Fibroblast of mammary gland (primary cell): Measurements from ENCODE around the gene C1orf105.
"Not testable (repeated sequence)": the region's sequence is repeated elsewhere in the genome, so short reads cannot be mapped to it uniquely, and the experiment has no call there.

Experiments
- DNase-seq: peaks from one replicate; pipeline ENCODE4 v3.0.0-alpha.2; 2010; ENCODE audit warnings: low read depth
- H3K4me3 ChIP-seq: 2 replicates; pipeline ENCODE4 v1.5.1; 2011; ENCODE audit warnings: low read depth, mild to moderate bottlenecking, low read length, moderate library complexity; ENCODE audit not compliant: control insufficient read depth
- CTCF ChIP-seq: conservative IDR thresholded peaks from 2 replicates; pipeline ENCODE4 v1.5.1; 2011; ENCODE audit warnings: low read depth, low read length, inconsistent platforms; ENCODE audit not compliant: control insufficient read depth, insufficient read depth

C1orf105 gene

GRCh38 chr1:172429331-172430127, 9.0 kb downstream of the C1orf105 start:
- TF ChIP-seq CTCF: peak; percentile 82
- no peak overlapping the region for H3K4me3 ChIP-seq
- peak; percentile 80 for DNase-seq

DNA sequence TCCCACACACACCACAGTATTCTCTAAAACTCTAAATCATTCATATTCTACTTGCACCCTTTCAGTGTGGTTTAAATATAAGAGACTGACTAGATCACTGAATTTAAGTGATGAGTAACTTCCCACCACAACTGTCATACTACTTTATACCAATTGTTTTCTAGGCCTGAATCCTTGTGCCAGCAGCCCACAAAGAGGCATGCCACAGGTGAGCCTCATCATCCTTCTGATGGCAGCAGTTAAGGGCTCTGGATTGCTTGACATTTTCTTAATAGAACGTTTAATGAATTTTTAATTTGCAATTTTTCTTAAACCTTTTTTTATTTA, 9.6 kb downstream of the C1orf105 start:
- no peak for TF ChIP-seq CTCF
- no peak overlapping the region for H3K4me3 ChIP-seq
- DNase-seq: no peak

DNA sequence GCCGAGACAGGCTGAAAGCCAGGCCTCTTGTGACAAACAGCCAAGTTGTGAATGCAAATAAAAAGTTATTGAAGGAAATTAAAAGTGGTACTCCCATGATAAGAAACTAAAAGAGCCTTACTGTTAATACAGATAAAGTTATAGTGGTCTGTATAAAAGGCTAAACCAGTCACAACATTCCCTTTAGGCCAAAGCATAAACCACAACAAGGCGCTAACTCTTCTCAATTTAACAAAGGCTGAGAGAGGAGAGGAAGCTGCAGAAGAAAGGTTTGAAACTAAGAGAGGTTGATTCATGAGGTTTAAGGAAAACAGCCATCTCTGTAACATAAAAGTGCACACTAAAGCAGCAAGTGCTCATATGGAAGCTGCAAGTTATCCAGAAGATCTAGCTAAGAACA, 10.7 kb downstream of the C1orf105 start:
- H3K4me3 ChIP-seq: no peak overlapping the region
- TF ChIP-seq CTCF: no peak
- no peak for DNase-seq

GRCh38 chr1:172431721-172432192, 11.3 kb downstream of the C1orf105 start:
- no peak overlapping the region for H3K4me3 ChIP-seq
- no peak for TF ChIP-seq CTCF
- no peak for DNase-seq

- not testable (repeated sequence) for H3K4me3 ChIP-seq, DNase-seq
These were observed 16.7 kb downstream of the C1orf105 start for GRCh38 chr1:172437183-172437582.

DNA sequence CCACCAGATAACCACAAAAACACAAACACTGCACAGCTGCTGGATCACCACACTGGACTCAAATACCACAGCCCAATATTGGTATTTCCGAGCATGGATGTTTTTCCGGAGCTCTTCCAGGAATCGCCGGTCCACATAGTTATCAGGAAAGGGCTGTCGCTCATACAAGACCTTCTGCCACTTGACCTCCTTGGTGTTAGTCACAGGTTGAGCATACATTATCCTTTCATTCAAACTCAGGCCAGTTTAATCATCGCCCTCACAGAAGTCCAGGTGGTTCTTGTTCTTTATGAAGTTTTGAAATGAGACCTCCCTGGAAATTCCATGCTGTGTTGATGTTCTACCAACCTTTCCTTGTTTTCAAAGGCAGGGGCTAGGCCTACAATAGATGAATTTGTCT, 21.9 kb downstream of the C1orf105 start:
- DNase-seq: no peak
- no peak for TF ChIP-seq CTCF
- H3K4me3 ChIP-seq: no peak overlapping the region

GRCh38 chr1:172442843-172443565, 22.5 kb downstream of the C1orf105 start:
- TF ChIP-seq CTCF: no peak
- peak overlapping the region; percentile 74 for H3K4me3 ChIP-seq
- no peak for DNase-seq
